ENCODE data around the gene DOK4.

The DOK4 gene

GRCh38 chr16:57525761-57526160 is 39.5 kb upstream of the DOK4 start:
- H3K36me3 ChIP-seq (ENCODE audit: insufficient read depth, low read length) = peaks cover 5% of the 10 kb centered on the region; the same call in 1 of the 2 replicates
- H4K20me1 ChIP-seq (ENCODE audit: insufficient read depth, low read length, poor library complexity, severe bottlenecking) = no peaks in the 10 kb centered on the region
- no peaks in the 10 kb centered on the region for H3K9me2 ChIP-seq (replicated peaks; ENCODE audit: low read depth, low read length)
- no peaks in the 10 kb centered on the region for H3K9me3 ChIP-seq (ENCODE audit: insufficient read depth, low read depth, low read length)
- H3K9ac ChIP-seq (ENCODE audit: low read depth, low read length, poor library complexity, severe bottlenecking) = no peak overlapping the region
- peaks cover 15% of the 10 kb centered on the region for H3K4me1 ChIP-seq (ENCODE audit: insufficient read depth, low read length, poor library complexity, severe bottlenecking)
- H3K4me2 ChIP-seq (ENCODE audit: low read depth, low read length, poor library complexity, severe bottlenecking) = no peak overlapping the region
- peaks cover 11% of the 10 kb centered on the region for H3K79me2 ChIP-seq (ENCODE audit: insufficient read depth, low read length)
- no peak overlapping the region for H2AFZ ChIP-seq (ENCODE audit: low read length)
- H3K4me3 ChIP-seq (ENCODE audit: low read length, poor library complexity, severe bottlenecking) = no peak overlapping the region
- H3F3A ChIP-seq (ENCODE audit: low read depth) = peaks cover 10% of the 10 kb centered on the region; the same call in 1 of the 2 replicates
- TF ChIP-seq EZH2phosphoT487 (IDR thresholded peaks at IDR 0.05; ENCODE audit: borderline replicate concordance) = no peak
- TF ChIP-seq, protein P1, sequence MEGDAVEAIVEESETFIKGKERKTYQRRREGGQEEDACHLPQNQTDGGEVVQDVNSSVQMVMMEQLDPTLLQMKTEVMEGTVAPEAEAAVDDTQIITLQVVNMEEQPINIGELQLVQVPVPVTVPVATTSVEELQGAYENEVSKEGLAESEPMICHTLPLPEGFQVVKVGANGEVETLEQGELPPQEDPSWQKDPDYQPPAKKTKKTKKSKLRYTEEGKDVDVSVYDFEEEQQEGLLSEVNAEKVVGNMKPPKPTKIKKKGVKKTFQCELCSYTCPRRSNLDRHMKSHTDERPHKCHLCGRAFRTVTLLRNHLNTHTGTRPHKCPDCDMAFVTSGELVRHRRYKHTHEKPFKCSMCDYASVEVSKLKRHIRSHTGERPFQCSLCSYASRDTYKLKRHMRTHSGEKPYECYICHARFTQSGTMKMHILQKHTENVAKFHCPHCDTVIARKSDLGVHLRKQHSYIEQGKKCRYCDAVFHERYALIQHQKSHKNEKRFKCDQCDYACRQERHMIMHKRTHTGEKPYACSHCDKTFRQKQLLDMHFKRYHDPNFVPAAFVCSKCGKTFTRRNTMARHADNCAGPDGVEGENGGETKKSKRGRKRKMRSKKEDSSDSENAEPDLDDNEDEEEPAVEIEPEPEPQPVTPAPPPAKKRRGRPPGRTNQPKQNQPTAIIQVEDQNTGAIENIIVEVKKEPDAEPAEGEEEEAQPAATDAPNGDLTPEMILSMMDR (conservative IDR thresholded peaks at IDR 0.05; ENCODE audit: low read length) = no peak
- H3K27me3 ChIP-seq (ENCODE audit: insufficient read depth, low read length, poor library complexity, severe bottlenecking) = no peaks in the 10 kb centered on the region

GRCh38 chr16:57522960-57523359 is 36.7 kb upstream of the DOK4 start:
- H3K4me2 ChIP-seq (ENCODE audit: low read depth, low read length, poor library complexity, severe bottlenecking) = no peak overlapping the region
- peaks cover 4% of the 10 kb centered on the region for H3K4me1 ChIP-seq (ENCODE audit: insufficient read depth, low read length, poor library complexity, severe bottlenecking)
- no peak for TF ChIP-seq EZH2phosphoT487 (IDR thresholded peaks at IDR 0.05; ENCODE audit: borderline replicate concordance)
- TF ChIP-seq, protein P1 (conservative IDR thresholded peaks at IDR 0.05; ENCODE audit: low read length) = no peak
- H4K20me1 ChIP-seq (ENCODE audit: insufficient read depth, low read length, poor library complexity, severe bottlenecking) = no peaks in the 10 kb centered on the region
- no peak overlapping the region for H2AFZ ChIP-seq (ENCODE audit: low read length)
- H3K9ac ChIP-seq (ENCODE audit: low read depth, low read length, poor library complexity, severe bottlenecking) = no peak overlapping the region
- H3F3A ChIP-seq (ENCODE audit: low read depth) = no peaks in the 10 kb centered on the region
- no peak overlapping the region for H3K4me3 ChIP-seq (ENCODE audit: low read length, poor library complexity, severe bottlenecking)
- H3K9me3 ChIP-seq (ENCODE audit: insufficient read depth, low read depth, low read length) = no peaks in the 10 kb centered on the region
- H3K27me3 ChIP-seq (ENCODE audit: insufficient read depth, low read length, poor library complexity, severe bottlenecking) = no peaks in the 10 kb centered on the region
- H3K9me2 ChIP-seq (replicated peaks; ENCODE audit: low read depth, low read length) = no peaks in the 10 kb centered on the region
- H3K79me2 ChIP-seq (ENCODE audit: insufficient read depth, low read length) = no peaks in the 10 kb centered on the region
- H3K36me3 ChIP-seq (ENCODE audit: insufficient read depth, low read length) = peaks cover 8% of the 10 kb centered on the region; the same call in 1 of the 2 replicates

- Histone ChIP-seq H3K4me3 (ENCODE audit: low read length, poor library complexity, severe bottlenecking) (no peak overlapping the region), H3K27me3 (ENCODE audit: insufficient read depth, low read length, poor library complexity, severe bottlenecking) (no peaks in the 10 kb centered on the region), H3F3A (ENCODE audit: low read depth) (no peaks in the 10 kb centered on the region), H3K9ac (ENCODE audit: low read depth, low read length, poor library complexity, severe bottlenecking) (peak overlapping the region; percentile 44), H3K79me2 (ENCODE audit: insufficient read depth, low read length) (no peaks in the 10 kb centered on the region), H3K4me1 (ENCODE audit: insufficient read depth, low read length, poor library complexity, severe bottlenecking) (peaks cover 4% of the 10 kb centered on the region), H3K9me2 (replicated peaks; ENCODE audit: low read depth, low read length) (no peaks in the 10 kb centered on the region), H3K4me2 (ENCODE audit: low read depth, low read length, poor library complexity, severe bottlenecking) (no peak overlapping the region), H3K9me3 (ENCODE audit: insufficient read depth, low read depth, low read length) (no peaks in the 10 kb centered on the region), H2AFZ (ENCODE audit: low read length) (no peak overlapping the region), H4K20me1 (ENCODE audit: insufficient read depth, low read length, poor library complexity, severe bottlenecking) (no peaks in the 10 kb centered on the region), H3K36me3 (ENCODE audit: insufficient read depth, low read length) (peaks cover 28% of the 10 kb centered on the region; the same call in 1 of the 2 replicates)
- no peak for TF ChIP-seq EZH2phosphoT487 (IDR thresholded peaks at IDR 0.05; ENCODE audit: borderline replicate concordance)
- TF ChIP-seq, protein P1 (conservative IDR thresholded peaks at IDR 0.05; ENCODE audit: low read length) = peak; percentile 99
Measured at GRCh38 chr16:57519796-57520360, 33.6 kb upstream of the DOK4 start.
